ENCODE data around the gene CAMTA1.

CAMTA1 gene

DNA sequence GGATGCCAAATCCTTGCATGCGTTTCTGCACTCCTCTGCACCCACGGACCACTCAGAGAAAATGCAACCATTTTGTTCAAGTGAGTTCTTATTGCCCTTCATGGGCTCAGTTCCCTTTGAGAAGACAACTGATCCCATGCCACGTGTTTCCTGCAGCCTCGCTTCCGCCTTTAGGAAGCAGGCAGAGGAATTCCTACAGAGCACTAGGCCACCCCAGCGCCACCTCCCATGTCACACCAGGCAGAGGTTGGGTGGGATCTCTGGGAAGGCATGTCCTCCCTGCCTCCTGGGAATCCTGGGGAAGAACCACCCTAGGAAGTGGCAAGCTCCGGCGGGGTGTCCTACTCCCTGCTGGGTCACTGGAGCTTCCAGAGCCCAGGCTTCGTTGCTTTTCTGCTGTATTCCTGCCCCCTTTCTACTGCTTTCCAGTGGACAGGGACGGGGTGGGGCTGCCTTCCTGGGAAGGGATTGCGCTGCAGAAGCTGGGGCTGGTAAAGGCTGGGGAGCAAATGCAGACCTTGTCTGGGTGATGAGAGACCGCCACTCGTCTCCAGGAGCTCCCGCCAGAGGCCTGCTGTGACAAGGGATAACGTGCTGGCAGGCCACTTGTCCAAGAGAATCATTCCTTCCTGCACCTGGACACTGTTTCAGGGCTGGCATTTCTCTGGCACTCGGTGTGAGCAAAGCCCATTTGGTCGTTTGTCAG lies 507.6 kb downstream of the CAMTA1 start:
- DNase-seq (ENCODE audit: low spot score) (no peak), ATAC-seq (ENCODE audit: low read depth) (no peak)
- H3K4me1 ChIP-seq (ENCODE audit: insufficient read depth, poor library complexity, severe bottlenecking) = no peaks in the 10 kb centered on the region
- TF ChIP-seq, protein P1, sequence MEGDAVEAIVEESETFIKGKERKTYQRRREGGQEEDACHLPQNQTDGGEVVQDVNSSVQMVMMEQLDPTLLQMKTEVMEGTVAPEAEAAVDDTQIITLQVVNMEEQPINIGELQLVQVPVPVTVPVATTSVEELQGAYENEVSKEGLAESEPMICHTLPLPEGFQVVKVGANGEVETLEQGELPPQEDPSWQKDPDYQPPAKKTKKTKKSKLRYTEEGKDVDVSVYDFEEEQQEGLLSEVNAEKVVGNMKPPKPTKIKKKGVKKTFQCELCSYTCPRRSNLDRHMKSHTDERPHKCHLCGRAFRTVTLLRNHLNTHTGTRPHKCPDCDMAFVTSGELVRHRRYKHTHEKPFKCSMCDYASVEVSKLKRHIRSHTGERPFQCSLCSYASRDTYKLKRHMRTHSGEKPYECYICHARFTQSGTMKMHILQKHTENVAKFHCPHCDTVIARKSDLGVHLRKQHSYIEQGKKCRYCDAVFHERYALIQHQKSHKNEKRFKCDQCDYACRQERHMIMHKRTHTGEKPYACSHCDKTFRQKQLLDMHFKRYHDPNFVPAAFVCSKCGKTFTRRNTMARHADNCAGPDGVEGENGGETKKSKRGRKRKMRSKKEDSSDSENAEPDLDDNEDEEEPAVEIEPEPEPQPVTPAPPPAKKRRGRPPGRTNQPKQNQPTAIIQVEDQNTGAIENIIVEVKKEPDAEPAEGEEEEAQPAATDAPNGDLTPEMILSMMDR (IDR thresholded peaks at IDR 0.05; ENCODE audit: poor library complexity, severe bottlenecking) = no peak
- H3K27me3 ChIP-seq (ENCODE audit: insufficient read depth, poor library complexity, severe bottlenecking) = no peaks in the 10 kb centered on the region
- no peaks in the 10 kb centered on the region for H3K36me3 ChIP-seq (ENCODE audit: low read depth)
- no peaks in the 10 kb centered on the region for H3K9me3 ChIP-seq (ENCODE audit: severe bottlenecking)
- no peak overlapping the region for H3K4me3 ChIP-seq (ENCODE audit: severe bottlenecking)
- no peak overlapping the region for H3K27ac ChIP-seq (ENCODE audit: poor library complexity, severe bottlenecking)

DNA sequence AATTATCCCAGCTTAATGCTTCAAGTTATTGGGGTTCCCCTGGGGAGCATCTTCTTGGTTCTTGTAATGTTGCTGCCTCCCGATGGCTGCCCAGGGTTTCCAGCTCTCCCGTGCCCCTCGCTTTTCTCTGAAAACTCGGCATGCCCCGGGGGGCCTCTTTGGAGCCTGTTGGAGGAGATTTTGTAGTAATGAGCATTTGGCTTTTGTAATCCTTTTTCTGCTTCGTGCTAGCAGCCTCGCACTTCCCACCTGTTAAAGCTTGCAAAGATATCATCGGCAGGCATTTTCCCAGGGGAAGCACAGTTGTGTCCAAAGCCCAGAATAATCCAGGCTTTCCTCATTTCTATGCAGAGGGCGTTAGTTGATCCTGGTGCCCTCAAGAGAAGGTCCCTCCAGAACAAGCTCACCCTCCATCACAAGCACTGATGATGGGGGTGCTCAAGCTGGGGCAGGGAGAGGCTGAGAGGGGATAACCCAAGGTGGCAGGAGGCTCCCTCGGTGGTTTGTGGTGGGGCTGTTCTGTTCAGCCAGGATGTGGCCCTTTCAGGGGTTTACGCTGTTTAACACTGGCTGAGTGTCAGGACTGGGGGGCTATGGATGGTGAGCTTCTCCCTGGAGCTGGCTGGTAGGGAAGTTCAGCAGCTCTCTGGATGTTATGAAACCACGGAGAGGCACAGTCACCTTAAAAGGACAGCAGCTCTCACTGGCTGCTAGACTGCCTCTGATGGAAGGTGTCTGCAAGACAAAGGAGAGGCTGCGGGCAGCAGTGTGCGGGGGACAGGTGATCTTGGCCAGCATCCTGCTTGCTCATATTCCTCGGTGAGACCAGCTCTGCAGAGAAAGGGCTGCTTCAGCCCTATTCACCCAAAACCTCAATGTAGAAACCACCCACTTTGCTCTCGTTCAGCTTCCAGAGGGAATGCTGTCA lies 508.7 kb downstream of the CAMTA1 start:
- H3K27me3 ChIP-seq (ENCODE audit: insufficient read depth, poor library complexity, severe bottlenecking) = no peaks in the 10 kb centered on the region
- DNase-seq (ENCODE audit: low spot score) = no peak
- H3K9me3 ChIP-seq (ENCODE audit: severe bottlenecking) = no peaks in the 10 kb centered on the region
- no peaks in the 10 kb centered on the region for H3K36me3 ChIP-seq (ENCODE audit: low read depth)
- no peak overlapping the region for H3K4me3 ChIP-seq (ENCODE audit: severe bottlenecking)
- TF ChIP-seq, protein P1 (IDR thresholded peaks at IDR 0.05; ENCODE audit: poor library complexity, severe bottlenecking) = no peak
- H3K27ac ChIP-seq (ENCODE audit: poor library complexity, severe bottlenecking) = no peak overlapping the region
- ATAC-seq (ENCODE audit: low read depth) = no peak
- H3K4me1 ChIP-seq (ENCODE audit: insufficient read depth, poor library complexity, severe bottlenecking) = peaks cover 6% of the 10 kb centered on the region

DNA sequence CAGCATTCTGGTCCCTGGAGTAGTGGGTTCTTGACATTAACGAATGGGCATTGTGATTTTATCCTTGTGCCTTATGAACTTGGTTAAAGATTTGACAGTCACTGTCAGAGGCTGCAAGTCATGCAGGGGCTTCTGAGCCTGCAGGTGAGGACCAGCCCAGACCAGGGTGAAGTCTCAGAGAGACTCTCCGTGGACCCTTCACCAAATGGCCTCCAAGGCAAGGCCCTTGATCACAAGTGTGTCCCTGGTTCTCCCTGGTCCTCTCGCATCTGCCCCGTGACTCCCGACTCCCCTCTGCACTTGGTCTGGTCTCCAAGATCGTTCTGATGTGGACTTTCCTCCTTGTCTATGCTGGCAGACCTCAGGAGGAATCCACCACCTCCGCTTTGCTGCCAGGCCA lies 509.4 kb downstream of the CAMTA1 start:
- no peaks in the 10 kb centered on the region for H3K36me3 ChIP-seq (ENCODE audit: low read depth)
- H3K9me3 ChIP-seq (ENCODE audit: severe bottlenecking) = no peaks in the 10 kb centered on the region
- DNase-seq (ENCODE audit: low spot score) (no peak), ATAC-seq (ENCODE audit: low read depth) (no peak)
- H3K27ac ChIP-seq (ENCODE audit: poor library complexity, severe bottlenecking) = no peak overlapping the region
- TF ChIP-seq, protein P1 (IDR thresholded peaks at IDR 0.05; ENCODE audit: poor library complexity, severe bottlenecking) = no peak
- no peak overlapping the region for H3K4me3 ChIP-seq (ENCODE audit: severe bottlenecking)
- peaks cover 11% of the 10 kb centered on the region for H3K4me1 ChIP-seq (ENCODE audit: insufficient read depth, poor library complexity, severe bottlenecking)
- no peaks in the 10 kb centered on the region for H3K27me3 ChIP-seq (ENCODE audit: insufficient read depth, poor library complexity, severe bottlenecking)

DNA sequence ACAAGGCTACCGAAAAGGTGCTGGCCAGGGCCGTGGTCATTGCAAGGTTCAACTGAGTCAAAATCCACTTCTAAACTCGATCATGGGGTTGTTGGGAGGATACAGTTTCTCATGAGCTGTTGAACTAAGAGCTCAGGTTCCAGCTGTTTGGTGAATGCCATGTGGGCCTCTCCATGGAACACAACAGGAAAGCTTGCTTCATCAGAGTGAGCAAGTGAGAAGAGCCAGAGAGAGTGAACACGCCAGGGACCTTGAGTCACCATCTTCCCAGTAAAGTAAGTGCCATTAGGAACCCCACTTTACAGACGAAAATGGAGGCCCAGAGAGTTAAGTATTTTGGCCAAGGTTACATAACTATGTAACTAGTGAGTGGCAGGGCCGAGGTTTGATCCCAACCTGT lies 510.7 kb downstream of the CAMTA1 start:
- Histone ChIP-seq H3K27me3 (ENCODE audit: insufficient read depth, poor library complexity, severe bottlenecking) (no peaks in the 10 kb centered on the region), H3K36me3 (ENCODE audit: low read depth) (no peaks in the 10 kb centered on the region), H3K27ac (ENCODE audit: poor library complexity, severe bottlenecking) (no peak overlapping the region), H3K4me1 (ENCODE audit: insufficient read depth, poor library complexity, severe bottlenecking) (peaks cover 24% of the 10 kb centered on the region), H3K4me3 (ENCODE audit: severe bottlenecking) (no peak overlapping the region), H3K9me3 (ENCODE audit: severe bottlenecking) (no peaks in the 10 kb centered on the region)
- TF ChIP-seq, protein P1 (IDR thresholded peaks at IDR 0.05; ENCODE audit: poor library complexity, severe bottlenecking) = no peak
- no peak for ATAC-seq (ENCODE audit: low read depth)
- no peak for DNase-seq (ENCODE audit: low spot score)

Measured in RWPE2 (cell line).